Calu3 (cell line): ENCODE results near the gene PRL. TPM values are rescaled to one million over a fixed set of nuclear protein-coding genes. Genes with fewer than 3 reads are reported as not detected.

Source experiments
- BruUV-seq: library from RNA; stranded (reverse); fragments of 400-500 nt; replicated peaks from 2 replicates; lab custom pipeline; 2021; lab: Mats Ljungman, UMichigan
- CTCF ChIA-PET: fragments of 300-600 bp; sonication (Branson Sonifier 250); formaldehyde crosslinking; loops from one replicate; lab custom pipeline; 2022; ENCODE audit warnings: antibody characterized with exemption; lab: Charles Lee
- DNase-seq: peaks from one replicate; pipeline ENCODE4 v3.0.0; 2022
- H3K27ac Mint-ChIP-seq: one replicate; pipeline ENCODE4 v1.8.0; 2022; ENCODE audit warnings: mixed read lengths; ENCODE audit not compliant: unreplicated experiment
- H3K27me3 Mint-ChIP-seq: one replicate; pipeline ENCODE4 v1.8.0; 2022; ENCODE audit warnings: mixed read lengths; ENCODE audit not compliant: unreplicated experiment
- H3K36me3 Mint-ChIP-seq: one replicate; pipeline ENCODE4 v1.8.0; 2022; ENCODE audit warnings: mild to moderate bottlenecking, moderate library complexity, mixed read lengths; ENCODE audit not compliant: insufficient read depth, unreplicated experiment
- H3K4me1 Mint-ChIP-seq: one replicate; pipeline ENCODE4 v1.8.0; 2022; ENCODE audit warnings: mild to moderate bottlenecking, low read depth, mixed read lengths; ENCODE audit not compliant: unreplicated experiment
- H3K4me3 Mint-ChIP-seq: one replicate; pipeline ENCODE4 v1.8.0; 2022; ENCODE audit warnings: mild to moderate bottlenecking, low read depth, moderate library complexity, mixed read lengths; ENCODE audit not compliant: unreplicated experiment
- H3K9me3 Mint-ChIP-seq: one replicate; pipeline ENCODE4 v1.8.0; 2022; ENCODE audit warnings: low read depth, mixed read lengths; ENCODE audit not compliant: unreplicated experiment
- intact Hi-C: fragments of 100-400 bp; cut with micrococcal nuclease; formaldehyde crosslinking; loops from one replicate; pipeline ENCODE4 v1.10.0; 2022; ENCODE audit not compliant: unreplicated experiment
- total RNA-seq: library from RNA; stranded (reverse); gene quantifications from 2 replicates; pipeline ENCODE4 v1.2.3, GENCODE V29; 2022
- TF ChIP-seq, protein P1 (sequence below): fragments of 200-600 bp; IDR thresholded peaks from one replicate; pipeline ENCODE4 v1.8.0; 2022; ENCODE audit warnings: antibody characterized with exemption; ENCODE audit not compliant: unreplicated experiment

The PRL gene
- total RNA-seq, 1 experiment from 2014 or later: not detected

DNA sequence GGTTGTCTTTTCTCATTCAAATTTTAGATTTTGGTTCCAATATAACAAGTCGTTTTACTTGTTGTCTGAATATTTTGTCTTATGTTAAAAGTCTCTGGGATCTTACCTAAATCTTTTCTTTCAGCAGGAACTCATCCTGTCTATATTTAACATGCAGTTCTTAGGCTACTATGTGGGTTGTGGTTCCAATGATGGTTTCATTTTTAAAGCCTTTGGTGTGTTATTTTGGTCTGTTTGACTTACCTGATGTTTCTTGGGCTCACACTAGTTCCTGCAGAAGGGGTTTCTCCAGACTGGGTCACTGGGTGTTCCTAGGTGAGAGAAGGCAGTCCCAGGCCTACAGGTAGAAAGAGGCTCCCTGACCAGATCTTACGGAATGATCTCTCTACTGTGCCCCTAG, 17.4 kb downstream of the PRL start:
- BruUV-seq: no TSS peak
- Mint-ChIP-seq H3K9me3 (peaks cover 7% of the 10 kb centered on the region), H3K36me3 (no peaks in the 10 kb centered on the region), H3K4me1 (no peaks in the 10 kb centered on the region), H3K4me3 (no peak overlapping the region), H3K27me3 (no peaks in the 10 kb centered on the region), H3K27ac (no peak overlapping the region)
- DNase-seq: no peak
- intact Hi-C loops: no loop called here
- TF ChIP-seq, protein P1, sequence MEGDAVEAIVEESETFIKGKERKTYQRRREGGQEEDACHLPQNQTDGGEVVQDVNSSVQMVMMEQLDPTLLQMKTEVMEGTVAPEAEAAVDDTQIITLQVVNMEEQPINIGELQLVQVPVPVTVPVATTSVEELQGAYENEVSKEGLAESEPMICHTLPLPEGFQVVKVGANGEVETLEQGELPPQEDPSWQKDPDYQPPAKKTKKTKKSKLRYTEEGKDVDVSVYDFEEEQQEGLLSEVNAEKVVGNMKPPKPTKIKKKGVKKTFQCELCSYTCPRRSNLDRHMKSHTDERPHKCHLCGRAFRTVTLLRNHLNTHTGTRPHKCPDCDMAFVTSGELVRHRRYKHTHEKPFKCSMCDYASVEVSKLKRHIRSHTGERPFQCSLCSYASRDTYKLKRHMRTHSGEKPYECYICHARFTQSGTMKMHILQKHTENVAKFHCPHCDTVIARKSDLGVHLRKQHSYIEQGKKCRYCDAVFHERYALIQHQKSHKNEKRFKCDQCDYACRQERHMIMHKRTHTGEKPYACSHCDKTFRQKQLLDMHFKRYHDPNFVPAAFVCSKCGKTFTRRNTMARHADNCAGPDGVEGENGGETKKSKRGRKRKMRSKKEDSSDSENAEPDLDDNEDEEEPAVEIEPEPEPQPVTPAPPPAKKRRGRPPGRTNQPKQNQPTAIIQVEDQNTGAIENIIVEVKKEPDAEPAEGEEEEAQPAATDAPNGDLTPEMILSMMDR: no peak
- CTCF ChIA-PET: no interaction called here

DNA sequence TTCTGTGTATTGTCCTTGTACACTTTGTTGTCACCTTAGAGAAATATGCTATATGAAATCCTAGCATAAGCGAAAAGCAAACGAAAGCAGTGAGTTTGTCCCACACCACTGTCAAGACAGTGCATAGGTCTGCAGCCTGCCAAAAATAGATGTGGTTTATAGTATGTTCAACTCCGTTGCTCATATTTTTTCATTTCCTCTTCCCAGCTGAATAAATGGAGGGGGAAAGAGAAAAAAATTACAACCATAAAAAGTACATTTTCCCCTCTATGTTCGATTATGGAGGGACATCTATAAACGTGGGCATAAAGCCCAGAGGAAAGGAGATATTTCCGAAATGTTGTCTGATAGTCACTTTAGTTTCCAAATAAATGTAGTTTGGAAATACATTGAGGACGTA, 25.8 kb downstream of the PRL start:
- Mint-ChIP-seq H3K27ac (no peak overlapping the region), H3K4me3 (no peak overlapping the region), H3K9me3 (no peaks in the 10 kb centered on the region), H3K27me3 (no peaks in the 10 kb centered on the region), H3K36me3 (no peaks in the 10 kb centered on the region), H3K4me1 (no peaks in the 10 kb centered on the region)
- DNase-seq: no peak
- intact Hi-C loops: no loop called here
- CTCF ChIA-PET: interaction anchor here (0.6 kb wide), 1 partner anchor 378 kb away, joined by 5 read pairs; no protein-coding TSS in a partner anchor
- no TSS peak for BruUV-seq
- TF ChIP-seq, protein P1: no peak

DNA sequence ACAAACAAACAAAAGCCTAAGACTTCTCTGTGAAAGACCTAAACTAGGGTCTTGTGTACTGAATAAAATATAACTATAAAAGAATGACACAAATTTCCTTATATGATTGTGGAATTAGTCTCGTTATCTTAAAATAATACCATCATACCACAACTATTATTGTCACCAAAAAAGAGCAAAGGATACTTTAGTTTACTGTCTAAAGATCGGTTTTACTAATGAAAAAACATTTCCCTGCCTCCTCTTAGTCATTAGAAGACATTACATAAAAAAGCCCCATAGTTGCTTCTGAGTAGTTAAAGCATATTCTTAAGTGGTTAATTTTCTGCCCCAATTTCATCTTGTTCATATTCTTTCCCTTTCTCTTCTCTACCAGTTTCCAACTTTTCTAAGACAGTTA, 33.1 kb downstream of the PRL start:
- CTCF ChIA-PET: no interaction called here
- H3K9me3 Mint-ChIP-seq: peaks cover 4% of the 10 kb centered on the region
- no peak for DNase-seq
- no TSS peak for BruUV-seq
- H3K27me3 Mint-ChIP-seq: no peaks in the 10 kb centered on the region
- no peaks in the 10 kb centered on the region for H3K4me1 Mint-ChIP-seq
- H3K4me3 Mint-ChIP-seq: no peak overlapping the region
- TF ChIP-seq, protein P1: no peak
- no peak overlapping the region for H3K27ac Mint-ChIP-seq
- intact Hi-C loops: no loop called here
- H3K36me3 Mint-ChIP-seq: no peaks in the 10 kb centered on the region

DNA sequence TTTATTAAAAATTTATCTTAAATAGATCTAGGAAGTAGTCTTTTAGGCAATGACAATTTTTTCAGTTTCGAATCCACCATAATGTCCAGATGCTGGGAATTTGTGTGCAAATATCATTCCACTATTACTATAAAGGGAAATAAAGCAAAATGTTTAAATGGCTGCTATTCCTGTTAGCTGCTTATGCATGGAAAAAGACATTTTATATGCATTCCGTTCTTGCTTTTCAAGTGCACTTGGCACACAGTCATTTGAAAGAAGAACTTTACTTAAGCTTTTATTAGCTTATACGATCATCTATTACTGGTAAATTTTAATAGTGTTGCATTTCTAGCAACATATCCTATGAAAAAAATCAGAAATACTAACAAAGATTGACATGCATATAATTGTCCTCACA, 42.0 kb downstream of the PRL start:
- peaks cover 11% of the 10 kb centered on the region for H3K9me3 Mint-ChIP-seq
- BruUV-seq: no TSS peak

More for the DNA sequence above, 42.0 kb downstream of the PRL start:
- no peak for DNase-seq
- Mint-ChIP-seq H3K4me1 (peaks cover 17% of the 10 kb centered on the region), H3K27ac (no peak overlapping the region), H3K27me3 (no peaks in the 10 kb centered on the region), H3K4me3 (no peak overlapping the region), H3K36me3 (no peaks in the 10 kb centered on the region)
- CTCF ChIA-PET: no interaction called here
- intact Hi-C loops: loop anchor here (5.0 kb wide), 1 partner anchor 572 kb away; no protein-coding TSS in a partner anchor
- TF ChIP-seq, protein P1: no peak
